Smooth muscle cell of the brain vasculature (primary cell): ENCODE data around the gene ADPGK.
"Not testable (repeated sequence)": the region's sequence is repeated elsewhere in the genome, so short reads cannot be mapped to it uniquely, and the experiment has no call there.

Experiments
- DNase-seq: peaks from one replicate; pipeline ENCODE4 v3.0.0-alpha.2; 2012; ENCODE audit warnings: low read depth, low spot score

ADPGK gene

DNA sequence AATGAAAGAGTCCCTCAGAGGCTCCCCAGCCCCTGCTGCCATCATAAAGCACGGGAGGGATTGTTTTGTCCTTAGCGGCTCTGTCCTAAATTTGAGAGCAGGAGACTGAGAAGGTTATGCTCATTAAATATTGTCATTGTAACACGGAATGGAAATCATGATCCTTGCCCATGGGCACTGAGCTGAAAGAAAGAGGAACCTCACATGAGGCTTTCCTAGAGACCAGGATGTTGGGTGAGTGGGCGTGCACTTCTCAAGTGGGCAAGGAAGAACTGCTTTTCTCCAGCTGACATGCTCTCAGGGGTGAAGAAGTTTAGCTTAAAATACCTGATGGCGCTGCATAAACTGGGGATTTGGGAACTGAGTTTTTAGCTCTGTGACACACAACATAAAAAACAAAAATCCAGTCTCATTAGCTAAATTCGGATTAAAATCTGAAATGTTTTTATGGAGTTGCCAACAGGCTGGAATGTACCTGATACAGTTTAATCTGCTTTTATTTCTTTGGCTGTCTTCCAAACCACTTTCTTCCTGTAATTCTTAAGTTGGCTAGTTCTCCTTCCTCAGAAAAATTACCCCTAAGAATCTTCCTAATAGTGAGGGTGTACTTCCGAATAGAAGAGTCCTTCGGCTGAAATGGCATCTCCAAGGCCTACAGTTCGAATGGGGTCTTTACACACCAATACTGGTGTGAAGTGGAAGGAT lies 31.7 kb downstream of the ADPGK start:
- DNase-seq = no peak

DNA sequence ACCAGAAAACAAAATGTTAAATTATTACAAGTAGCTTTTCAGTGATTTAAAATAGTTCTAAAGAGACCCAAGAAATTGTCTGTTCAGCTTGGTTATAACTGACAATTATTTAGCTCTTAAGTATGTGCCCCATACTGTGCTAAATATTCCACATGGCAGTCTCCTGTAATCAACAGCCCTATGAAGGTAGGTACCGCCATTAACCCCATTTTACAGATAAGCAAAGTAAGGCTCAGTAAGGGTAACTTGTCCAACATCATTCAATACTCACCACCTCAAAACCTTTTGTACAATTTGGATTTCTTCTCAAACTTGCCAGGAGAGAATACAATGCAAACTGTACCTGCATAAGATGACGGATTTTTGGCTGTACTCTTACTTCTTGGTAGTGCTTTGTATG lies 33.9 kb downstream of the ADPGK start:
- no peak for DNase-seq

DNA sequence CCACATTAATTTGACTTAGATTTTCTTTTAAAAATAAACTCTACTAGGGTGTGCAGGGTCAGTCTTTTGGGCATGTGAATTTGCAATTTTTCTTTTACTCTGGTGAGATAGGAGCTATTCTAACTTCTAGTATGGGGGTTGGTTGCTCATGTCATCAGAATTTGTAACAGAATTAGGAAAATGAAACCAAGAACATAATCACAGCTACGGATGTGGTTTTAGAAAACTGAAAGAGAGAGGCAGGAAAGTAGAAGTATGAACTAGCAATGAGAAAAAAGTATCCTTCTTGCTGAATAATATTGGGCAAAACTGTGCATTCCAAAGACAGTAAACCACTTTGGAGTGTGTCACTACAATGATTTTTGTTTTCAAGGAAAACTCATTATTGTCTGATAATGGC lies 43.3 kb downstream of the ADPGK start:
- no peak for DNase-seq

DNA sequence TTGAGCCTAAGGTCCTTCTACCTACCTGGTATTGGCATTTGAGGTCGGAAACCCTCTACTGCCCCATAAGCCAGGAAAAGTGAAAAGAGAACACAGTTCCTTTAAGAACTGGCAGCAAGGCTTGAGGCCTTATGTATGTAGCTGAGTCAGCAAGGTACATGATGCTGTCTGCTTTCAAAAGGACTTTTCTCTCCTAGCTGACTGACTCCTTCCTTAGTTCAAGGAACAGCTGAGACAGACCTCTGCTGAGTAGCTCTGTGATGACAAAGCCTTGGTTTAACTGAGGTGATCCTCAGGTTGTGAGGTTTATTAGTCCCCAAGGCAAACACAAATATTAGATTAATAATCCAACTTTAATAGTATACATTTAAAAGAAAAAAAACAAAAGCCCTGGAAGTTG lies 45.8 kb downstream of the ADPGK start:
- no peak for DNase-seq

DNA sequence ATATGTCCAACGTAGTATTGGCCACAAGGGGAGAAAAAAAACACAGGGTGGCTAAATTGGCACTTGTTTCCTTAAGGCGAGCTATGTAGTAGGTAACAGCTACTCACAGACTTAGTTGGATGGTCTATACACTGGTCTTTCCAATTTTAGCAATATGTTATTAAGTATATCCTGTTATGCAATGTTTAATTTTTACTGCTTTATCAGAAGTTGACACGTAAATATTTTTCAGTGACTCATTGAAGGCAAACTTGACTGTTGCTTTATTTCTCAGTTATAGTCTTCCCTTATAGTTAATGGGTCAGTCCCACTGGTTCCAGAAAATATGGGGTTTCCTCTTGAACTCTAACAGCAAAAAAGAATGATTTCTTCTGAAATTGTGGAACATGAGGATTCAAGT lies 46.5 kb downstream of the ADPGK start:
- DNase-seq = no peak

DNA sequence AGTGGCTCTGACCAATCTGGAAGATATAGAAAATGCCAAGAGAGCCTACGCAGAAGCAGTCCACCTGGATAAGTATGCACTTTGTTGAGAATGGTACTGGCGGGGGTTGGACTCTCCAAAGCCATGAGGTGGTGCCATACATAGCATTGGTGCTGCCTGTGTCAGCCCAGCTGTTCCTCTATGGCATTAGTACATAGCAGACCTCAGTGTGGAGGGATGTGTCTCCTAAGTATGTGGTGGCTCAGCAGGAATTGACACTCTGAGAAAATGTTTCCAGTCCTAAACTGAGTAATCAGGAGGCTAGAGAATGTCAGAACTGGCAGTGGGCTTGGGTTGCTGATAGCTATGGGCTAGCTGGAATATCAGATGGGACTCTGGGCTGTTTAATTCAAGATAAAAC lies 48.4 kb downstream of the ADPGK start:
- DNase-seq = no peak

DNA sequence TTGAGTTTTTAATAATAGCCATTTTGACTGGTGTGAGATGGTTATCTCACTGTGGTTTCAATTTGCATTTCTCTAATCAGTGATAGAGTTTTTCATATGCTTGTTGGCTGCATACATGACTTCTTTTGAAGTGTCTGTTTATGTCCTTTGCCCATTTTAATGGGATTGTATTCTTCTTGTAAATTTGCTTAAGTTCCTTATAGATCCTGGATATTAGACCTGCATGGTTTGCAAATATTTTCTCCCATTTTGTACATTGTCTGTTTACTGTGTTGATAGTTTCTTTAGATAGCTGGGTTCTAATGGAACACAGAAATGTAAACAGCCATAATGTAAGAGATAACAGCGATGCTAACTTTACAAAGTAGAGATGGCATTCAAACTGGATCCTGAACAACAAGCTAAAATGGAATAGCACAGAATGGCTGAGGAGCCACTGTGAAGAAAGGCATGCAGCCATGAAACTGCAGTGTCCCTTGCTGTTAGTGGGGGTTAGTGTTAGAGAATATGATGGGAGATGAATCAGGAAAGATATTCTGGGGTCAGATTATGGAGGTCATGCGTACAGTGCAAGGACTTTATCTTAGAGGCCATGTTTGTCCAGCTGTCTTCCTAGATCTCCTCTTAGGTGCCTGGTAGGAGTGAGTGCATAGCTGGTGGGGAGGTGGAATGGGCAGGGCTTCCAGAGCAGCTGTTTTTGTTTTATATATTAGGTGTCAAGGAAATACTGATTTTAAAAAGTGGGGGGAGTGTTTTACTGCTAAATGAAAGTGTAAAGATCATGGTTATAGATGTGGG lies 49.4 kb downstream of the ADPGK start:
- no peak for DNase-seq

DNA sequence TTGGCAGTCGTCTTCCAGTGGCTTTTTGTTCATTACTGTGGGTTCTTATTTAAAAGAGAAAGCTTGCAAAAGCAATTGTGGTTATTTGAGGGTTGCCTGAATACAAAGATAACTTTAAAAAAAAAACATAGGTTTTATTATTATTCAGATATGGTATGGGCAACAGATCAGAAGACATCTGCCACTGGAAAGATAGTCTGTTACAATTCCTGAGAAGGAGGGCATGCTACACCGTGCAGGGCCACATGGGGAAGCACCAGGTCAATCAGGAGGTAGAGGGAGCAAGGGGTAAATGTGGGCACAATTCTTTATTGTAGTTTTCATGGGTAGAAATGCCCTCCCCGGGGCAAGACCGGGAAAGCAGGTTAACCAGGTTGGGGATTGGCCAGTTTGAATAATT lies 51.0 kb downstream of the ADPGK start:
- no peak for DNase-seq

DNA sequence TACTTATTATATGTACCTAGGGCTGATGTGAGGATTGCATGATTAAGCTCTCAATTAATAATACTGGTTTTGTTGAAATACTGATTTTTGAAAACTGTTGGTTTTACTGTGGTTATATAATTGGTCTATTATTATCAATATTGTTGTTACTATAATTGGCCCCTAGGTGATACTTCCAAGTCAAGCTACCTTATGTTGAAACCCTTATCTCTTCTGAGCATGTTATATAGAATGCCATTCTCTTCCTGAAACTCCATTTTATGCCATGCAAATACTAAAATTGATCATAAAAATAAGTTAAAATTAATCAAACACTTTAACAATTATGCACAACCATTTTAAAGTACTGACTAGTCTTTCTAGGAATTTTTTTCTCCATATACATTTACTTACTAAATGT lies 51.5 kb downstream of the ADPGK start:
- no peak for DNase-seq

DNA sequence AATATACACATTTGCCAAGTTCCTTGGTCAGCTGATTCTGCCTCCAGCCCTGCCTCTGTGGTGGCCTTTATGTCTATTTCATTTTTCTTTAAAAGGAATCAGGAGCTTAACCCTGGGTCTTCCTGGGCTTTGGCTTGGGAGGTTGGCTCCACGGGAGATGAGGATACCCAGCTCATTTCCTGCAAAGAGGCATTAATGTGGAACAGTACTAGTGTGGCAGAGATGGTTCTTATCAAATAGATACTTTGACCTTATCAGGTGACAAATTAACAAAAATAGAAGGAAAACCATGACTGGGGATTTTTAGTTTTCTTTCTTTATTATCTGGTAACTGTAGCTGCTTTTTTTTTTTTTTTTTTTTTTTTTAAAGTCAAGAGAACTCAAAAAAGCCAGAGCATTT lies 54.7 kb downstream of the ADPGK start:
- DNase-seq = no peak

DNA sequence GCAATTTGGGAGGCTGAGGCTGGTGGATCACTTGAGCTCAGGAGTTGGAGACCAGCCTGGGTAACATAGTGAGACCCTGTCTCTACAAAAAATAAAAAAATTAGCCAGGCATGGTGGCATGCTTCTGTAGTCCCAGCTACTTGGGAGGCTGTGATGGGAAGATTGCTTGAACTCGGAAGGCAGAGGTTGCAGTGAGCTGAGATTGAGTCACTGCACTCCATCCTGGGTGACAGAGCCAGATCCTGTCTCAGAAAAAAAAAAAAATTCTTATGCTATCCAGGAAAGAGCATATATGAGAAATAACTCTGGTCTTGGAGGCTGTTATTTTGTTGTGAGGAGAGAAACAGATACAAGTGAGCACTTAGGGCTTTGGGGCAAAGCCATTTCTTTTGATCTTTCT lies 55.3 kb downstream of the ADPGK start:
- DNase-seq = not testable (repeated sequence)

DNA sequence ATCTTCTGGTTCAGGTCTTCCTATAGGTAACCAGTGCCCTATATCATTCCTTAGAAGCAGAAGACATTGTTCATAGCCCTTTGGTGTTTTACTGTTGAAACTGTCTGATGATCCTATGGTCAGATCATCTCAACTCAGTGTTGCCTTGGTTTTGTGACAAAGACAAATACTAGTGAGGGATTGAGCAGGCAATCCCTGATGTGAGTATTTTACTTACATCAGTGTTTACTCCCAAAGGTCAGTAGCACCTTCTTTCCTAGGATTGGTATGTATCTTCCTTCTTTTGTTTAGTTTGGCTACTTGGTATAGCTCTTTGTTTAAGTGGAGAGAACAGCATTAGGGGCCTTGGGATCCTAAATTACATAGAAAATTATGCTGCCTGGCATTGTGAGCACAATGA lies 56.4 kb downstream of the ADPGK start:
- DNase-seq = no peak

DNA sequence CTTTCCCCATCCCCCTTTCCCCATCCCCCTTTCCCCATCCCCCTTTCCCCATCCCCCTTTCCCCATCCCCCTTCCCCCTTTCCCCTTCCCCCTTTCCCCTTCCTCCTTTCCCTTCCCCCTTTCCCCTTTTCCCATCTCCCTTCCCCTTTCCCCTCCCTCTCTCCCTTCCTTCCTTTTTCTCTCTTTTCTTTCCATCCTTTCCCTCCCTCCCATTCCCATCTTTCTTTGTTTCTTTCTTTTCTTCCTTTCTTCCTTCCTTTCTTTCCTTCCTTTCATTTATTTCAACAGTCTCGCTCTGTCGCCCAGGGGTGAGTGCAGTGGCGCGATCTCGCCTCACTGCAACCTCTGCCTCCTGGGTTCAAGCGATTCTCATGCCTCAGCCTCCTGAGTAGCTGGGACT lies 57.7 kb downstream of the ADPGK start:
- DNase-seq = not testable (repeated sequence)

DNA sequence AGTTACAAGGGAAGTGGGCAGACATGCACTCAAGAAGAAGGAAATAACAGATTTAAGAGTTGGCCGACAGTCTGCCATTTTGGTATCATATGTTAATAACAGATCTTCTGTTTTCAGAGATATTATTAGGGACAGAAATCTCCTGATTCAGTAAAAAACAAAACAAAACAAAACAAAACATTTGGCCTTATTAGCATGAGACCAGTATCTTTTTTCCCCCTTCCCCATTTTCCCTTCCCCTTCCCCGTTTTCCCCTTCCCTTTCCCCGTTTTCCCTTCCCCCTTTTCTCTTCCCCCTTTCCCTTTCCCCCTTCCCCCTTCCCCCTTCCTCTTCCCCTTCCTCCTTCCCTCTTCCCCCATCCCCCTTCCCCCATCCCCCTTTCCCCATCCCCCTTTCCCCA lies 58.1 kb downstream of the ADPGK start:
- no peak for DNase-seq

DNA sequence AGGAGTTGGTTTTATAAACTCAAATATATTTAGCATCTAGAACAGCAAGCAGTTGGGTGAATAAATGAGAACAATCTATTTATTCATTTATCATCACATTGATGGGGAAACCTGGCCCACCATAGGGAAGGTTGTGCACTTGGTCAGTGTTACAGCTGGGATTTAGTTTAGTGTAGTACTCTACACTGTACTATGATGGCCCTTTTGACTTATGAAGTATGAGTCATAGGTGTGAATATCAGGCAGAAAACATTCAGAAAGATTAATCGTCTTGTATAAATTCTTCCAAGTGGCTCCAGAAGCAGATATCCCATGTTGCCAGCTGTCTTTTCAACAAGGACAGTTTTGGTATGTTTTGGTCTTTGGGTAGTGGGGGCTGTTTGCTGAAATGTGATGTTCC lies 59.5 kb downstream of the ADPGK start:
- DNase-seq = no peak

DNA sequence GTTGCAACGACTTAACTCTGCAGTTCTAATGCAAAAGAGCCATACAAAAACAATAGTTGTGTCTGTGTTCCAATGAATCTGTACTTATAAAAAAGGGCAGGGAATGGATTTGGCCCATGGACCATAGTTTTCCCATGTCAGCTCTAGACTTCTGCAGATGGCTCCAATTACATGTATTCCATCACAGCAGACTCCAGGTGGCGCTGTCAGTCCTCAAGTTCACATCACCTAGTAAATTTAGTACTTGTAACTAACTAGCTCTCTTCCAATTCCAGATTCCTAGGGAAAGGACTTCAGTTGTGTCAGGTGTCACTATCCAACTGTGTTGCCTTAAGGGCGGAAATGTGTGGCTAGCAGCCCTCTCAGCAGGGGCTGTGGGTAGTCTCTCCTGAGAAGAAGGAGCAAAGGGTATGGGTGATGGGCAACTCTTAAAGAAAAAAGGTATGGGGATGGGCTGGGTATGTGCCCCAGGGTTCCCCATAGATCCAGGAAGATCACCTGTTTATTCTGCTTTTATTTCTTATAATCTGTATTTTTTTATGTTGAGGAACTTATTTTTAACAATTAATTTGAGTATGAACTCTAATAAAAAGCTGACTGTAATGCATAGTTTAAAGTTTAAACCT lies 61.4 kb downstream of the ADPGK start:
- DNase-seq = peak; percentile 73

DNA sequence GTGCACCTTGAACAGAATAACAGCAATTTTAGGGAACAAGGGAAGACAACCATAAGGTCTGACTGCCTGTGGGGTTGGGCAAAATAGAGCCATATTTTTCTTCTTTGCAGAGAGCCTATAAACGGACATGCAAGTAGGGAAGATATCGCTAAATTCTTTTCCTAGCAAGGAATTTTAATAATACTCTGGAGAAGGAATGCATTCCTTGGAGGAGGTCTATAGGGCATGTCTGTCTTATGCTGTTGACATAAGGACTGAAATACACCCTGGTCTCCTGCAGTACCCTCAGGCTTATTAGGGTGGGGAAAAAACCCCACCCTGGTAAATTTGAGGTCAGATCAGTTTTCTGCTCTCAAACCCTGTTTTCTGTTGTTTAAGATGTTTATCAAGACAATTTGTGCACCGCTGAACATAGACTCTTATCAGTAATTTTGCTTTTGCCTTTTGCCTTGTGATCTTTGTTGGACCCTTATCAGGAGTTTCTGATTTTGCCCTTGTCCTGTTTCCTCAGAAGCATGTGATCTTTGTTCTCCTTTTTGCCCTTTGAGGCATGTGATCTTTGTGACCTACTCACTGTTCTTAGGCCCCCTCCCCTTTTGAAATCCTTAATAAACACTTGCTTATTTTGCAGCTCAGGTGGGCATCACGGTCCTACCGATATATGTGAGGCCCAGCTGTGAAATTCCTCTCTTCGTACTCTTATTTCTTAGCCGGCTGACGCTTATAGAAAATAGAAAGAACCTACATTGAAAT lies 74.8 kb downstream of the ADPGK start:
- not testable (repeated sequence) for DNase-seq

DNA sequence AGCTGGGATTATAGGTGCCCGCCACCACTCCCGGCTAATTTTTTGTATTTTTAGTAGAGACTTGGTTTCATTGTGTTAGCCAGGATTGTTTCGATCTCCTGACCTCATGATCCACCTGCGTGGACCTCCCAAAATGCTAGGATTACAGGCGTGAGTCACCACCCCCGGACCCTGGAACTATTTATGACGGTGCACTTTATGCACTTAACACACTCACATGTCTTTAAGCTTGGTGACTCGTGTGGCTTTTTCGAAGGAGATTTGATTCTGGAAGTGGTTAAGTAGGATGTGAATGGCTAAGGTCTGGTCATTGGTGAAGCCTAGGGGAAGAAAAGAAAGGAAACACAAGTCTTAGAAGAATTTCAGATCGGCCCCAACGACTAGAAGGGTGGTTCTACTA lies 77.3 kb downstream of the ADPGK start:
- DNase-seq = no peak
